Fibroblast of lung (primary cell): ENCODE data around the gene SMIM38.

Experiments used
- CTCF ChIP-seq, 2 donors: IDR thresholded peaks in 1 of 2; conservative IDR thresholded peaks in 1 of 2; 1 replicate in 1 of 2; 2 replicates in 1 of 2; pipeline ENCODE4 v1.5.1; 2011 to 2012; ENCODE audit warnings: low read length in 2 of 2, control low read depth in 1 of 2, inconsistent platforms in 1 of 2, low read depth in 1 of 2, mild to moderate bottlenecking in 1 of 2
- EZH2 ChIP-seq: IDR thresholded peaks from 2 replicates; pipeline ENCODE4 v1.5.1; 2012; ENCODE audit warnings: low read length, control low read depth, mild to moderate bottlenecking; ENCODE audit errors: missing control alignments

DNA sequence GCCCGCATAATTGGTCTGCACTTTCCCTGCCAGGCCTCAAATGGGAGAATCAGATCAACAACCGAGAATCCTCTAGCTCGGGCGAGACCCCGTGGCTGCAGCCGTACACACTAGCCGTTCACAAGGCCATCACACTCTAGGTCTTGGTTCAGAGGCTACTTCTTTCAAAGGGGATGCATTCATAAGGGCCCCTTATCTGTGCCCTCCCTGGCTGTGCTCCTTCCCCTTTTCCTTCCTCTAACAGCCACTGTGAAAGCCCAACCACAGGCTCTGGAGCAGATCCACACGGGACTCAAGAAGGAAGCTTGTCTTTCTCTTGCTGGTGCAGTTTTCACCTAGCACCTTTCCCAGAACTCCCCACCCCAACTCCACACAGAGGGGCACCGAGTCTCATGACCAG, 24.5 kb downstream of the SMIM38 start:
- TF ChIP-seq CTCF (conservative IDR thresholded peaks at IDR 0.05 in 1 of 2, IDR thresholded peaks at IDR 0.05 in 1 of 2; ENCODE audit: low read depth in 1 of 2, low read length in 2 of 2) (no peak), EZH2 (no peak)
